ENCODE measurements around the gene GPX7. TPM values are rescaled to one million over a fixed set of nuclear protein-coding genes. Genes with fewer than 3 reads are reported as not detected.

Gene GPX7
- total RNA-seq, 2 donors from 2014 or later, result 10.2 to 25.9 TPM

DNA sequence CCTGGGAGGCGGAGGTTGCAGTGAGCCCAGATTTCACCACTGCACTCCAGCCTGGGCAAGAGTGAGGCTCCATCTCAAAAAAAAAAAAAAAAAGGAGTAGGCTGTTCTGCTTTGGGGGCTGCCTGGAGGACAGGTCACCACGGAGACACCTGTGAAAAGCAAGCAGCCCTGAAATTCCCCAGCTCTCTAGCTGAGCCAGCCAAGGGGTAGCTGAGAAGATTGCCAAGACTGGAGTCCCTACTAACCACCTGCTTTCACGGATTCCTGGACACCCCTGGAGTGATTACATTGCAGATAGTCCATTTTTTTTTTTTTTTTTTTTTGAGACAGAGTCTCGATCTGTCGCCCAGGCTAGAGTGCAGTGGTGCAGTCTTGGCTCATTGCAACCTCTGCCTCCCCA lies 12.5 kb downstream of the GPX7 start:
- TF ChIP-seq, protein P1, sequence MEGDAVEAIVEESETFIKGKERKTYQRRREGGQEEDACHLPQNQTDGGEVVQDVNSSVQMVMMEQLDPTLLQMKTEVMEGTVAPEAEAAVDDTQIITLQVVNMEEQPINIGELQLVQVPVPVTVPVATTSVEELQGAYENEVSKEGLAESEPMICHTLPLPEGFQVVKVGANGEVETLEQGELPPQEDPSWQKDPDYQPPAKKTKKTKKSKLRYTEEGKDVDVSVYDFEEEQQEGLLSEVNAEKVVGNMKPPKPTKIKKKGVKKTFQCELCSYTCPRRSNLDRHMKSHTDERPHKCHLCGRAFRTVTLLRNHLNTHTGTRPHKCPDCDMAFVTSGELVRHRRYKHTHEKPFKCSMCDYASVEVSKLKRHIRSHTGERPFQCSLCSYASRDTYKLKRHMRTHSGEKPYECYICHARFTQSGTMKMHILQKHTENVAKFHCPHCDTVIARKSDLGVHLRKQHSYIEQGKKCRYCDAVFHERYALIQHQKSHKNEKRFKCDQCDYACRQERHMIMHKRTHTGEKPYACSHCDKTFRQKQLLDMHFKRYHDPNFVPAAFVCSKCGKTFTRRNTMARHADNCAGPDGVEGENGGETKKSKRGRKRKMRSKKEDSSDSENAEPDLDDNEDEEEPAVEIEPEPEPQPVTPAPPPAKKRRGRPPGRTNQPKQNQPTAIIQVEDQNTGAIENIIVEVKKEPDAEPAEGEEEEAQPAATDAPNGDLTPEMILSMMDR (IDR thresholded peaks at IDR 0.05), result no peak
- DNase-seq (ENCODE audit: low spot score) (no peak), ATAC-seq (ENCODE audit: insufficient number of reproducible peaks, low FRiP score, low read depth) (no peak)
- Histone ChIP-seq H3K27ac (no peak overlapping the region), H3K36me3 (no peaks in the 10 kb centered on the region), H3K4me3 (no peak overlapping the region), H3K4me1 (ENCODE audit: control insufficient read depth in 1 of 2, low read depth in 2 of 2) (no peaks in the 10 kb centered on the region), H3K27me3 (replicated peaks; ENCODE audit: insufficient read depth) (no peaks in the 10 kb centered on the region), H3K9me3 (no peaks in the 10 kb centered on the region)

DNA sequence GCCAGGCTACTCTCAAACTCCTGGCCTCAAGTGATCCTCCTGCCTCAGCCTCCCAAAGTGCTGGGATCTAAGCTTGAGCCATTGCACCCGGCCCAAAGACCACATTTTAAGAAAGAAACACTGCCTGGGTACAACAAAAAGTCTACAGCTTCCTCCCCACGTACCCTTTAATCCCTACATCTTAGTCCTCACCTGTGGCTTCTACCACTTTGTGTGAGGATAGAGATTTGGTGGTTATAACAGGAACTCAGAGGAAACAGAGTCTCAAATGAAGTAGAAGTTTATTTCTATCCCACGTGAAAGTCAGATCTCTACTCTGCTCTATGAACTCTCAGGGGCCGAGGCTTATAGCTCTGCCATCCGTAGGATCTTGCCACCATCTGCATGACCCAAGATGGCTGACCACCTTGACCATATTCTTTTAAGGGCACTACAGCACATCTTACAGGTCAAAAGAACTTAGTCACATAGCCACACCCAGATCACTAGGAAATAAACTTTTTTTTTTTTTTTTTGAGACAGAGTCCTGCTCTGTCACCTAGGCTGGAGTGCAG lies 13.4 kb downstream of the GPX7 start:
- ATAC-seq (ENCODE audit: insufficient number of reproducible peaks, low FRiP score, low read depth) (no peak), DNase-seq (ENCODE audit: low spot score) (no peak)
- Histone ChIP-seq H3K27ac (no peak overlapping the region), H3K36me3 (no peaks in the 10 kb centered on the region), H3K27me3 (replicated peaks; ENCODE audit: insufficient read depth) (no peaks in the 10 kb centered on the region), H3K4me1 (ENCODE audit: control insufficient read depth in 1 of 2, low read depth in 2 of 2) (no peaks in the 10 kb centered on the region), H3K4me3 (no peak overlapping the region), H3K9me3 (no peaks in the 10 kb centered on the region)
- TF ChIP-seq, protein P1 (IDR thresholded peaks at IDR 0.05), result no peak

DNA sequence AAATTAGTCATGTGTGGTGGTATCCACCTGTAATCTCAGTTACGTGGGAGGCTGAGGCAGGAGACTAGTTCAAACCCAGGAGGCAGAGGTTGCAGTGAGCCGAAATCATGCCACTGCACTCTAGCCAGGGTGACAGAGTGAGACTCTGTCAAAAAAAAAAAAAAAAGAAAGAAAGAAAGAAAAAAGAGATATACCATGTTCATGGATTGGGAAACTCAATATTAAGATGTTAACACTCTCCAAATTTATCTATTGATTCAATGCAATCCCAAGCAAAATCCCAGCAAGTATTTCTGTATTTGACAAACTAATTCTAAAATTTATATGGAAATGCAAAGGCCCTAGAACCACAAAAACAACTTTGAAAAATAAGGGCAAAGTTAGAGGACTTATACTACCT lies 19.8 kb downstream of the GPX7 start:
- DNase-seq (ENCODE audit: low spot score), result no peak
- H3K4me3 ChIP-seq, result no peak overlapping the region
- ATAC-seq (ENCODE audit: insufficient number of reproducible peaks, low FRiP score, low read depth), result no peak
- H3K27me3 ChIP-seq (replicated peaks; ENCODE audit: insufficient read depth), result no peaks in the 10 kb centered on the region
- H3K9me3 ChIP-seq, result peaks cover 22% of the 10 kb centered on the region
- H3K36me3 ChIP-seq, result no peaks in the 10 kb centered on the region
- TF ChIP-seq, protein P1 (IDR thresholded peaks at IDR 0.05), result no peak
- no peak overlapping the region for H3K27ac ChIP-seq
- no peaks in the 10 kb centered on the region for H3K4me1 ChIP-seq (ENCODE audit: control insufficient read depth in 1 of 2, low read depth in 2 of 2)

DNA sequence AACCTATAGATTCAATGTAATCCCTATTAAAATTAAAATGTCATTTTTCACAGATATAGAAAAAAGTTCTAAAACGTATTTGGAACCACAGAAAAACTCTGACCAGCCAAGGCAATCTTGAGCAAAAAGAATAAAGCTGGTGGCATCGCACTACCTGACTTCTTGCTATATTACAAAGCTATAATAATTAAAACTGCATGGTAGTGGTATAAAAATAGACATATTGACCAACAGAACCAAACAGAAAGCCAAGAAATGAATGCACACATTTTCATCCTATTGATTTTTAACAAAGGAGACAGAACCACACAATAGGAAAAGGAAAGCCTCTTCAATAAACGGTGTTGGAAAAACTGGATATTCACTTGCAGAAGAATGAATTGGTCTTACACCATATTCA lies 21.6 kb downstream of the GPX7 start:
- no peak for ATAC-seq (ENCODE audit: insufficient number of reproducible peaks, low FRiP score, low read depth)
- TF ChIP-seq, protein P1 (IDR thresholded peaks at IDR 0.05), result no peak

DNA sequence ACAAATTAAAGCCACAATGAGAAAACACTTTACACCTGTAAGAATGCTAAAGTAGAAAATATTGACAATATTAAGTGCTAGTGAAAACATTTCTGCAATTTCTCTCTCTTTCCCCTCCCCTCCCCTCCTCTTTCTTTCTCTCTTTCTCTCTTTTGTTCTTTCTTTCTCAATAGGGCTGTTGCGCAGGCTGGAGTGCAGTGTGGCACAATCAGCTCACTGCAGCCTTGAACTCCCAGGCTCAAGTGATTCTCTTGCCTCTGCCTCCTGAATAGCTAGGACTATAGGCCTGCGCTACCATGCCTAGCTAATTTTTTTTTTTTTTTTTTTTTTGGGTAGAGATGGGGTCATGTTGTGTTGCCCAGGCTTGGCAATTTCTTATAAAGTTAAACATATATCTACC lies 24.9 kb downstream of the GPX7 start:
- no peak for DNase-seq (ENCODE audit: low spot score)

More for the DNA sequence above, 21.6 kb downstream of the GPX7 start:
- H3K4me1 ChIP-seq (ENCODE audit: control insufficient read depth in 1 of 2, low read depth in 2 of 2), result no peaks in the 10 kb centered on the region
- H3K27me3 ChIP-seq (replicated peaks; ENCODE audit: insufficient read depth), result no peaks in the 10 kb centered on the region
- no peaks in the 10 kb centered on the region for H3K36me3 ChIP-seq
- no peak overlapping the region for H3K27ac ChIP-seq
- no peak overlapping the region for H3K4me3 ChIP-seq
- DNase-seq (ENCODE audit: low spot score), result no peak
- peaks cover 22% of the 10 kb centered on the region for H3K9me3 ChIP-seq

More for the DNA sequence above, 24.9 kb downstream of the GPX7 start:
- H3K36me3 ChIP-seq, result no peaks in the 10 kb centered on the region
- H3K4me3 ChIP-seq, result no peak overlapping the region
- H3K9me3 ChIP-seq, result peaks cover 7% of the 10 kb centered on the region
- H3K27ac ChIP-seq, result no peak overlapping the region
- no peaks in the 10 kb centered on the region for H3K27me3 ChIP-seq (replicated peaks; ENCODE audit: insufficient read depth)
- ATAC-seq (ENCODE audit: insufficient number of reproducible peaks, low FRiP score, low read depth), result no peak
- TF ChIP-seq, protein P1 (IDR thresholded peaks at IDR 0.05), result no peak
- H3K4me1 ChIP-seq (ENCODE audit: control insufficient read depth in 1 of 2, low read depth in 2 of 2), result no peaks in the 10 kb centered on the region
